HG03442 (cell line): Measurements from ENCODE around the gene RAPGEF6.
"Not testable (repeated sequence)": the region's sequence is repeated elsewhere in the genome, so short reads cannot be mapped to it uniquely, and the experiment has no call there.

ENCODE experiments used
- ATAC-seq: cut with Tn5 transposase; IDR thresholded peaks from one replicate; pipeline ENCODE4 v1.9.1; 2021; ENCODE audit warnings: mild to moderate bottlenecking, moderate library complexity; ENCODE audit not compliant: unreplicated experiment

The RAPGEF6 gene

GRCh38 chr5:131459216-131459615 lies 175.8 kb downstream of the RAPGEF6 start:
- ATAC-seq = no peak

DNA sequence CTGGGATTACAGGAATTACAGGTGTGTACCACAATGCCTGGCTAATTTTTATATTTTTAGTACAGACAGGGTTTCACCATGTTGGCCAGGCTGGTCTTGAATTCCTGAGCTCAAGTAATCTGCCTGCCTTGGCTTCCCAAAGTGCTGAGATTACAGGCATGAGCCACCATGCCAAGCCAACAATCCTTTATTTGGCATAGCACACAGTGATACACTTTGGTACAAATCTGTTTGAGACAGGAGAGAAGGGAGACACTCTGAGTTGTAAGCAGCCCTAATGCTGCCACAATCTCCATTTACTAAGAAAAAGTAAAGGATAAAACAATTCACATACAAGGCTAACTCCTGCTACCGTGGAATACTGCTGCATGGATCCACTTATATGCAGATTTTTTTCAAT lies 177.8 kb downstream of the RAPGEF6 start:
- ATAC-seq = no peak

GRCh38 chr5:131450941-131451340 lies 184.1 kb downstream of the RAPGEF6 start:
- no peak for ATAC-seq

DNA sequence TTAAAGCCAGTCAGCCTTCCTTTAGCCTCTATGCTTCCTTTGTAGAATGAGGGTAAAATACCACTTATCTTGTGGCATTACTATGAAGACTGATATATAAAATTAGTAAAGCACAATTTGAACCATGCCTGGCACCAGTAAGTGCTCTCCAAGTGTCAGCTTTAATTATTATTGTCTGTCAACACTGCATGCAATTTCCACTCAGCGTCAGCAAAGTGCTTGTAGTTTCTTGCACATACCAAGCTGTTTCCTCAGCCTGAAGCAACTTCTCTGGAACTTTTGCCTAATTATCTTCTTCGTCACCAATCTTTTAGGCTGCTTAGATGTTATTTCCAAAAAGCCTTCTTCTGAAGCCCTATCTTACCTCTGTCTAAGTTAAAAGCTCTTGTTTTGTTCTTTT lies 193.8 kb downstream of the RAPGEF6 start:
- ATAC-seq = no peak

- ATAC-seq = no peak
These were observed 198.9 kb downstream of the RAPGEF6 start for GRCh38 chr5:131436081-131436480.

DNA sequence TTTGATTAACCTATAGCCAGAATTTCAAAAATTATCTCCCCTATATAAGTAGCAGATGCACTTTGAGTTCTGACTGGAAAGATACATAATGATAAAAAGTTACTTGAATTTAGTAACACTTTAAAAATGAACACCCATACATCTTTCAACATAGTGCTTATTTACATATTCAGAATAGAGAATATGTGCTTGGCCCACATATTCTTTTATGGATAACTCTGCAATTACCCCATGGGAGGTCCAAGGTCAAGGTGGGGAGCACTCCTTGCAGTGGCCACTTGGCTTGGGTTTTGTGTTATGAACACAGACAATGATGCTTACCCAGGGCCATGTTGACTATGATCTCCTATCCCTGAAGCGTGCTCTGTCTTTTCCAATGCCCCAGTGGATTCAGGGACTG lies 201.9 kb downstream of the RAPGEF6 start:
- no peak for ATAC-seq

GRCh38 chr5:131431794-131432193 lies 203.2 kb downstream of the RAPGEF6 start:
- no peak for ATAC-seq

- ATAC-seq = no peak
These were observed 204.2 kb downstream of the RAPGEF6 start for GRCh38 chr5:131430794-131431193.

DNA sequence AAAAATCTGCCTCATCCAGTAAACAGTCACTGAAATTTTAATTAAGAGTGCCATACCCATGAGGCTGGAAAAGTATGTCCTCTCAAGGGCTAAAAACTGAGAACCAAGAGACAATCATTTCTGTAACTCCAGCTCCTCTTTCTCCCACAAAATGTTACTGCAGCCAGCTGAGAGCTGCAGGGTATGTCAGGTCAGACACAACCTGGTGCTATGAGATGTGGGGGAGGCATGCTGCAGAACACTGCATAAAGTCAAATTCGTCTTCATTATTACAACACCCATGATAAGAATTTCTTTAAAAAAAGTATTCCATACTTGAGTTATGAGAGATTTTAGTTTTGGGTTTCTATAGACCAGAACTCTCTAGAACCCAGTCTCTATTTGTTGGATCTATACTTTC lies 209.0 kb downstream of the RAPGEF6 start:
- ATAC-seq = no peak

DNA sequence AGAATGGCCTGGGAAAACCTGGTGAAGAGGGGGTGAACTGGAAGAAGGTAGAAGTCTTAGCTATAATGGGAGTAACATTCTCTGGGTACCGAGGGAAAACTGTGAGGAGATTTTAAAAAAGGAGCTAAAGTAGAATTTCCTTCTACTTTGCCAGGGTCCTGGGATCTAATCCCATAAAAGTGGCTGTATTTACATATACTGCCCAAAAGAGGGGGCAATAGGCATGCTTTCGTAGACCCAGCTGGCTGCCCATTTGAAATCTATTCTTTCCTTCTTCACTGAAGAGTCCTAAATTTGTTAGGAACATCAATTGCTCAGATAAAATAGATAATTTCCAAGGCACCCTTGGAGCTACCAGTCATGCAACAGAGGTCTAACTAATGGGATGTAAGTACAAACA lies 212.0 kb downstream of the RAPGEF6 start:
- no peak for ATAC-seq

DNA sequence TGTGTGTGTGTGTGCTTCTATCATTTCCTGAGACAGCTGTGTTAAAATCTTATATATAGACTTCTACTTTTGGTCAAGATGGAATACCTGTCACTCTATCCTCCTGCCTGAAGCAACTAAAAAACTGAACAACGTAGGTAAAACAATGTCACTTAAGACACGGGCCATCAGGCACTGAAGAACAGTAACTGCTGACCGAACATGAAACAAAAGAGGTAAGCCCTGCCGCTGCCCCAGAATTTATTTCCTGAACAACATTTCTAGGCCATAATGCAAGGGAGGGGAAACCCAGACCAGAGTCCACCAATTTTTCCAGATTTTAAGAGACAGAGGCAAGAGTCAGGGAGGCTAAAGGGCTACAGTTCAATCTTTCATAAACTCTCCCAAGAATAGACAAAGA lies 215.2 kb downstream of the RAPGEF6 start:
- no peak for ATAC-seq

- no peak for ATAC-seq
These were observed 216.2 kb downstream of the RAPGEF6 start for GRCh38 chr5:131418846-131419245.

- no peak for ATAC-seq
These were observed 217.7 kb downstream of the RAPGEF6 start for GRCh38 chr5:131417240-131417869.

DNA sequence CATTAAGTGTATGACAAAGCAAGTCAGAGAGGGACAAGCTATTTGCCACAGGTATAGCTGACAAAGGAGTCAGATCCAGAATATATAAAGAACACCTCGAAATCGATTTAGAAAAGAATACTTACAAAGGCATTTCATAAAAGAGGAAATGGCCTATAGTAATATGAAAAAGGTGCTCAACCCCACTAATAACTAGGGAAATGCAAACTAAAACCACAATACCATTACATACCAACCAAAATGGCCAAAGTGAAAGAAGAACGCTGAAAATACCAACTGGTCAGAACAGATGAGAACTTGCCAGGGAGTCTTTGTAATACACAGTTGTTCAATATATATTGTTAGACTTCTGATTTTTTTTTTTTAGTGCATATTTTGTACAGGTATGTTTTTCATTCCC lies 218.3 kb downstream of the RAPGEF6 start:
- ATAC-seq = peak; percentile 70

DNA sequence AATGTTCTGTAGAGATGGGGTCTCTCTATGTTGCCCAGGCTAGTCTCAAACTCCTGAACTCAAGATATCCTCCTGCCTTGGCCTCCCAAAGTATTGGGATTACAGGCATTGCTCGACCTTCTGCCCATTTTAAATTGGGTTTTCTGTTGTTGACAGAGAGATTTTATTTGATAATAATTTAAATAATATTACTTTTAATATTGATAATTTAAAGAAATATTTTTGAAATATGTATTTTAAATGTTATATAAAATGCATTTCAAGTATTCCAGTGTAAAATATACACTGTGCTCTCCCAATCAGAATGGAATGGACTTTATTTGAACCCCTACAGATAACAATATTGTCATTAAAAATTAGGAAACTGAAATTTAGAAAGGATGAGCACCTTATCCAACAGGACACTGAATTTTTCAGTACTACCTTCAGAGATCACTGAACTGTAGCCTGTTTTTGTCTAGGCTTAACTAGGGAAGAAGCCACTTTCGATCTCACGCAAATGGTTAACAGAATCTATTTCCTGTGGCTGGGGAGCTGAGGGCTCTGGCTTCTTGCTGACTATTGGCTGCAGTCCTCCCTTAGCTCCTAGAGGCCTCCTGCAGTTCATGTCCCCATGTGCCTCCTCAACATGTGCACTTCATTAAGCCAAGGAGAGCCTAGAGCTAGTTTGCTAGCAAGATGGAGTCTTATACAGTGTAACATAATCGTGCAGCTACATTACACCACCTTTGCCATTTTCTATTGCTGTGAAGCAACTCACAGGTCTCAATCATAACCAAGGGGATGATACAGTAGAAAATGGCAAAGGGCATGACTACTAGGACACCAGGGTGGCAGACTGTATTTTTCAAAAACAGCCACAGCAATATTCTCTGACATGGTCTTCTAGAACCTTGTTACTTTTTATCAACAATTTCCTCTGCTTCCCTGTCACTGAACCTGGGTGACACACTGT lies 221.1 kb downstream of the RAPGEF6 start:
- peak; percentile 69 for ATAC-seq

DNA sequence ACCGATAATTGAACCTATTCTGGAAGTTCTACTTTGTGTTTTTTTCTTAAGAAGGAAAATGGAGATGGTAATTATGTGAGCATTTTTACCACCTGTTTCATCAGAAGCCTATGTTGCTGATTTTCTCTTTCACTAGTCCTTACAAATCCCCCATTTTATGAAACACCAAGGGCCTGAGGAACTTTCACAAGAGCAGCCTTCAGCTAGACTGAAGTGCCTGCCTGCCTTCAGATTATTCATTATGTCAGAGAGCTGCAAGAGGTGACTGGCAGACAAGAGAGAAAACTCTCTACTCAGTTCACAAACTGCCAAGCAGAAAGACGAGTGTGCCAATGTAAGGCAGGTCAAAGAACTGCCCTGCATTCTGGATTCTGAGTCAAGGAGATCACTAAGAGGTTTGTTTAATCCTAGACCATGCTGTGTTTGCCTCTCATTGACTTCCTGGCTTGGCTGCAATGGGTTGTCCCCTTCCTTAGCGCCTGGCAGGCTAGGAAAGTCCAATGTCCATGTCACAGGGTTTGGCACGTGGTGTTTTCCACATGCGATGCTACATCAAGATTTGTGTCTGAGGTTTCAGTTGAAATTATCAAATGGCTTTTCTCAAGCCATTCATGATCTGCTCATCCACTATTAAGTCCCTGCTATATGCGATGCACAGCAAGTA lies 227.9 kb downstream of the RAPGEF6 start:
- no peak for ATAC-seq

DNA sequence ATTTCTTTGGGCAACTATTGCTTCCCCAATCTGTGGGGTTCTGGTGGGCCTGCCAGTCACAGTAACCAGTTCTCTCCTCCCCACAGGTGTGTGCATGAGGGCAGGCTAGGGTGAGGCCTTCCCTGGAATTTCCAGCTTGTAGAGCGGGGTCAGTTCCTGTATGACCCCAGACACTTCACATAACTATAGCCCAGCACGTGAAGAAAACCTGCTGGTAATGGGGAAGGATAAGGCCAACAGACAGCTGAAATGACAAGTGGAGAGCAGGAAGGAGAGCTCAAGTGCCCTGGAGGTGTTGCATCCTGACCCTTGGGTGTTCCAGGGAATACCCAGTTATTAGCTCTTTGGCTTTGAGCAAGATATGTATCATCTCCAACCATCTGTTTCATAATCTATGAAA lies 229.0 kb downstream of the RAPGEF6 start:
- no peak for ATAC-seq

DNA sequence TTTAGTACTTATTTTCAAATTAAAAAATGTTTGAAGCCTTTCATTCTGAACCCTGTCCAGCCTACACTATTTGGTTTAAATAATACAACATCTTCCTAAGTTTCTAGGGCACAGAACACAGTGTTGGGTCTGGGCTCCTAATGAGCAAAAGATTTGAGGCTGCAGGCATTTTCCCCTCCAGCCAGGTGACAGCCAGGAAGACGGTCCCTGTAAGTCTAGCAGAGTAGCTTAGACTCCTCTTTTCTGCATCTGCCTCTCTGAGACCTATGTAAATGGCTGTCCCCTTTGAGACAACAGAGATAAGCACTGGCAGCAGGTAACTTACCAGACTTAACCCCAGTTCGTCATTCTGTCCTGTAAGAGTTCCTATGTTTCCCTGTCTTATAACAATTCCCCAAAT lies 229.4 kb downstream of the RAPGEF6 start:
- ATAC-seq = no peak

DNA sequence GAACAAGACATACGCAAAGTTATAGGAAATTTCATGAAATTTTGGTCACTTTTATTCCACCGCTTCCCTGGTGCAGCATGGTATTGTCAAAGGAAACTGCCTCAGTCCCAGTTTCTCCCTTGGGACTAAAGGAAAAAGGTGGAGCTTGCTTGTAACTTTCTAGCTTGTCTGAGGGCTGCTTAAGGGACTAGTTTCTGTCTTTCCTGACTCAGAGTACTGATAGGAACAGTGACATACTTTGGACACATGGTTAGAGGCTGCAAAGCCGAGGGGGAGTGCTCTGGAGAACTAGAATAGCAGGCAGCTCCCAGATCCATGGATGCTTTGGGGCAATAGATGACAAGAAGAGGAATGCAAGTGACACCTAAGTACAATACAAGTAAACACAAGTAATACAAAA lies 234.4 kb downstream of the RAPGEF6 start:
- ATAC-seq = no peak

DNA sequence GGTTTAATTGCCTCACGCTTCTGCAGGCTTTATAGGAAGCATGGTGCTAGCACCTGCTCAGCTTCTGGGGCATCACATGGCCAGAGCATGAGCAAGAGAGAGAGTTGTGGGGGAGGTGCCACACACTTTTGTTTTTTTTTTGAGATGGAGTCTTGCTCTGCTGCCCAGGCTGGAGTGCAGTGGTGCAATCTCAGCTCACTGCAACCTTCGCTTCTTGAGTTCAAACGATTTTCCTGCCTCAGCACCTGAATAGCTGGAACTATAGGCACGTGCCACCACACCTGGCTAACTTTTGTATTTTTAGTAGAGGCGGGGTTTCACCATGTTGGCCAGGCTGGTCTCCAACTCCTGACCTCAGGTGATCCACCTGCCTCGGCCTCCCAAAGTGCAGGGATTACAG lies 236.0 kb downstream of the RAPGEF6 start:
- ATAC-seq = not testable (repeated sequence)

- no peak for ATAC-seq
These were observed 238.3 kb downstream of the RAPGEF6 start for GRCh38 chr5:131396630-131397273.
